HepG2 (cell line): ENCODE data around the gene MYH3. TPM values are rescaled to one million over a fixed set of nuclear protein-coding genes. Genes with fewer than 3 reads are reported as not detected.

ENCODE experiments used
- FUBP1 ChIP-seq: sonication (generic); formaldehyde crosslinking; IDR thresholded peaks from 2 replicates; pipeline ENCODE4 v1.5.1; 2020; ENCODE audit warnings: missing genetic modification reagents, mild to moderate bottlenecking, borderline replicate concordance
- GPN1 ChIP-seq: sonication (generic); formaldehyde crosslinking; IDR thresholded peaks from 2 replicates; pipeline ENCODE4 v1.5.1; 2020; ENCODE audit warnings: missing genetic modification reagents, borderline replicate concordance
- GTF2F1 ChIP-seq: fragments of 150-350 bp; IDR thresholded peaks from 2 replicates; pipeline ENCODE4 v1.6.1; 2014; ENCODE audit warnings: low read length
- KDM3A ChIP-seq: IDR thresholded peaks from 2 replicates; pipeline ENCODE4 v1.6.1; 2018; ENCODE audit warnings: low read depth, missing compliant biosample characterization
- LCORL ChIP-seq, 2 experiments: fragments of 450-650 bp in 1 of 2; sonication (generic) in 1 of 2; formaldehyde crosslinking in 1 of 2; IDR thresholded peaks; 2 replicates each; pipeline versions ENCODE4 v1.5.0 to v1.6.1; 2017 to 2020; ENCODE audit warnings: antibody characterized with exemption in 1 of 2, missing genetic modification reagents in 1 of 2
- MXD1 ChIP-seq: sonication (generic); formaldehyde crosslinking; IDR thresholded peaks from 2 replicates; pipeline ENCODE4 v1.4.0; 2020; ENCODE audit warnings: mild to moderate bottlenecking, missing genetic modification reagents
- NR3C1 ChIP-seq: sonication (generic); formaldehyde crosslinking; IDR thresholded peaks from 2 replicates; pipeline ENCODE4 v1.4.0; 2020; ENCODE audit warnings: missing genetic modification reagents
- SALL1 ChIP-seq: sonication (generic); formaldehyde crosslinking; IDR thresholded peaks from 2 replicates; pipeline ENCODE4 v1.8.0; 2022; ENCODE audit warnings: mild to moderate bottlenecking, missing genetic modification reagents
- TBP ChIP-seq: sonication (generic); formaldehyde crosslinking; IDR thresholded peaks from 2 replicates; pipeline ENCODE4 v1.5.0; 2020; ENCODE audit warnings: missing genetic modification reagents
- TCF7 ChIP-seq: sonication (generic); IDR thresholded peaks from 2 replicates; pipeline ENCODE4 v1.6.1; 2016; ENCODE audit warnings: antibody characterized with exemption, low read depth
- ZFP36 ChIP-seq: fragments of 150-350 bp; IDR thresholded peaks from 2 replicates; pipeline ENCODE4 v1.6.1; 2018; ENCODE audit warnings: borderline replicate concordance, low read length, low read depth; ENCODE audit not compliant: partially characterized antibody
- ZFP37 ChIP-seq: sonication (generic); formaldehyde crosslinking; IDR thresholded peaks from 2 replicates; pipeline ENCODE4 v1.4.0; 2020; ENCODE audit warnings: missing genetic modification reagents, borderline replicate concordance
- ZFY ChIP-seq: sonication (generic); formaldehyde crosslinking; IDR thresholded peaks from 2 replicates; pipeline ENCODE4 v1.4.0; 2020; ENCODE audit warnings: missing genetic modification reagents
- ZNF101 ChIP-seq: sonication (generic); formaldehyde crosslinking; IDR thresholded peaks from 2 replicates; pipeline ENCODE4 v1.4.0; 2020; ENCODE audit warnings: mild to moderate bottlenecking, low read depth, missing genetic modification reagents, borderline replicate concordance
- ZNF263 ChIP-seq: sonication (generic); formaldehyde crosslinking; IDR thresholded peaks from 2 replicates; pipeline ENCODE4 v1.4.0; 2020; ENCODE audit warnings: missing genetic modification reagents
- ZNF276 ChIP-seq: sonication (generic); formaldehyde crosslinking; IDR thresholded peaks from 2 replicates; pipeline ENCODE4 v1.4.0; 2020; ENCODE audit warnings: mild to moderate bottlenecking, low read depth, missing genetic modification reagents
- ZNF280B ChIP-seq: sonication (generic); formaldehyde crosslinking; IDR thresholded peaks from 2 replicates; pipeline ENCODE4 v1.5.0; 2020; ENCODE audit warnings: missing genetic modification reagents, mild to moderate bottlenecking, borderline replicate concordance
- ZNF33A ChIP-seq: sonication (generic); formaldehyde crosslinking; IDR thresholded peaks from 2 replicates; pipeline ENCODE4 v1.5.1; 2020; ENCODE audit warnings: missing genetic modification reagents, mild to moderate bottlenecking, moderate library complexity, borderline replicate concordance
- ZNF383 ChIP-seq: sonication (generic); formaldehyde crosslinking; IDR thresholded peaks from 2 replicates; pipeline ENCODE4 v1.4.0; 2020; ENCODE audit warnings: missing genetic modification reagents, mild to moderate bottlenecking, borderline replicate concordance
- ZNF451 ChIP-seq: sonication (generic); formaldehyde crosslinking; IDR thresholded peaks from 2 replicates; pipeline ENCODE4 v1.5.0; 2020; ENCODE audit warnings: mild to moderate bottlenecking, missing genetic modification reagents
- ZNF496 ChIP-seq: sonication (generic); formaldehyde crosslinking; IDR thresholded peaks from 2 replicates; pipeline ENCODE4 v1.8.1; 2023; ENCODE audit warnings: mild to moderate bottlenecking, moderate library complexity, missing genetic modification reagents; ENCODE audit not compliant: insufficient replicate concordance
- ZNF776 ChIP-seq: sonication (generic); formaldehyde crosslinking; IDR thresholded peaks from 2 replicates; pipeline ENCODE4 v1.4.0; 2020; ENCODE audit warnings: mild to moderate bottlenecking, missing genetic modification reagents
- polyA plus RNA-seq, 8 experiments: library from polyadenylated mRNA; depleted of rRNA in 3 of 8; stranded (reverse) in 7 of 8; unstranded in 1 of 8; fragments of >200 nt; fragmentation: Illumina TruSeq in 4 of 8; extraction: Trizol in 4 of 8; gene quantifications; 2 replicates each; pipeline versions ENCODE4 v1.2.1 to v1.2.3, GENCODE V29; 2011 to 2016; ENCODE audit warnings: low read depth in 4 of 8, missing spikeins in 1 of 8, mixed read lengths in 1 of 8; ENCODE audit not compliant: insufficient read depth in 1 of 8
- total RNA-seq, 5 experiments: library from RNA; depleted of rRNA; stranded (reverse); fragments of >200 nt; fragmentation: Illumina TruSeq; extraction: Trizol; gene quantifications; 2 replicates each; pipeline ENCODE4 v1.2.3, GENCODE V29; 2016; ENCODE audit warnings: low read depth in 1 of 5

MYH3 gene
- total and polyA plus RNA-seq, 2 of the 13 experiments (the other 11 are each of a cell fraction or from before 2014, with no cell fraction given), result 2.5 to 4.5 TPM

- TF ChIP-seq ZNF496 (CRISPR knock-in tag), result no peak
- no peak for TF ChIP-seq ZNF383 (CRISPR knock-in tag)
- TF ChIP-seq MXD1, result peak; percentile 94
- TF ChIP-seq ZNF263 (CRISPR knock-in tag), result 0 out of 2 replicates have a peak, but pooled peaks have one; percentile 54
- no peak for TF ChIP-seq ZNF33A (CRISPR knock-in tag)
- no peak for TF ChIP-seq GTF2F1
- no peak for TF ChIP-seq NR3C1 (CRISPR knock-in tag)
- TF ChIP-seq FUBP1 (CRISPR knock-in tag), result 0 out of 2 replicates have a peak, but pooled peaks have one; percentile 26
- 0 out of 2 replicates have a peak, but pooled peaks have one; percentile 74 for TF ChIP-seq TBP (CRISPR knock-in tag)
- peak; percentile 96 for TF ChIP-seq ZFY (CRISPR knock-in tag)
- TF ChIP-seq ZFP37, result peak; percentile 80; the same call in 1 of the 2 replicates
- TF ChIP-seq SALL1 (CRISPR knock-in tag), result peak; percentile 84
- no peak for TF ChIP-seq ZNF101 (CRISPR knock-in tag)
- TF ChIP-seq TCF7, result no peak
- TF ChIP-seq ZNF451 (CRISPR knock-in tag), result peak; percentile 70; the same call in 1 of the 2 replicates
- TF ChIP-seq ZNF776, result no peak
- TF ChIP-seq GPN1 (CRISPR knock-in tag), result no peak
- TF ChIP-seq KDM3A (CRISPR knock-in tag), result peak; percentile 38; the same call in 1 of the 2 replicates
- peak; percentile 76; the same call in 1 of the 2 replicates for TF ChIP-seq ZNF280B (CRISPR knock-in tag)
- TF ChIP-seq LCORL (IDR thresholded peaks at IDR 0.05), result no peak
- 0 out of 2 replicates have a peak, but pooled peaks have one; percentile 48 for TF ChIP-seq LCORL (CRISPR knock-in tag; IDR thresholded peaks at IDR 0.05)
- TF ChIP-seq ZFP36, result no peak
- TF ChIP-seq ZNF276 (CRISPR knock-in tag), result no peak; the same call in 1 of the 2 replicates
These were observed 40.3 kb upstream of the MYH3 start, which contains the start of the genes ADPRM and SCO1 (continued) for GRCh38 chr17:10697092-10698081.
